Chondrocyte (in vitro differentiated cells): ENCODE results near the gene SPTB. TPM values are rescaled to one million over a fixed set of nuclear protein-coding genes. Genes with fewer than 3 reads are reported as not detected.

Experiments
- DNase-seq: peaks from one replicate; pipeline ENCODE4 v3.0.0; 2021; ENCODE audit warnings: mixed read lengths, low spot score
- H3K27ac Mint-ChIP-seq: one replicate; pipeline ENCODE4 v1.8.0; 2021; ENCODE audit warnings: mild to moderate bottlenecking, moderate library complexity, mixed read lengths; ENCODE audit not compliant: unreplicated experiment
- H3K27me3 Mint-ChIP-seq: 2 replicates; pipeline ENCODE4 v1.8.0; 2021; ENCODE audit warnings: low read depth, mixed read lengths
- H3K36me3 Mint-ChIP-seq: 2 replicates; pipeline ENCODE4 v1.8.0; 2021; ENCODE audit warnings: low read depth, mixed read lengths
- H3K4me1 Mint-ChIP-seq: 2 replicates; pipeline ENCODE4 v1.8.0; 2021; ENCODE audit warnings: low read depth, mild to moderate bottlenecking, mixed read lengths
- H3K4me3 Mint-ChIP-seq: one replicate; pipeline ENCODE4 v1.8.0; 2021; ENCODE audit warnings: mild to moderate bottlenecking, moderate library complexity, mixed read lengths; ENCODE audit not compliant: unreplicated experiment
- H3K9me3 Mint-ChIP-seq: 2 replicates; pipeline ENCODE4 v1.8.0; 2021; ENCODE audit warnings: low read depth, mixed read lengths
- CTCF ChIP-seq: fragments of 200-600 bp; sonication (generic); IDR thresholded peaks from 2 replicates; pipeline ENCODE4 v1.5.0; 2021; ENCODE audit warnings: antibody characterized with exemption, mild to moderate bottlenecking, moderate library complexity
- total RNA-seq: library from RNA; stranded (reverse); gene quantifications from 3 replicates; pipeline ENCODE4 v1.2.1, GENCODE V29; 2021

Gene SPTB
- total RNA-seq, 1 donor from 2014 or later = 7.2 TPM

GRCh38 chr14:64795921-64796320 lies 83.8 kb downstream of the SPTB start:
- TF ChIP-seq CTCF = no peak
- Mint-ChIP-seq H3K4me3 (no peak overlapping the region), H3K36me3 (peaks cover 2% of the 10 kb centered on the region), H3K27me3 (no peaks in the 10 kb centered on the region), H3K9me3 (no peaks in the 10 kb centered on the region), H3K4me1 (peaks cover 10% of the 10 kb centered on the region), H3K27ac (no peak overlapping the region)
- DNase-seq = no peak

- Mint-ChIP-seq H3K36me3 (peaks cover 2% of the 10 kb centered on the region), H3K4me3 (no peak overlapping the region), H3K27me3 (no peaks in the 10 kb centered on the region), H3K27ac (no peak overlapping the region), H3K4me1 (peaks cover 11% of the 10 kb centered on the region), H3K9me3 (no peaks in the 10 kb centered on the region)
- DNase-seq = peak; percentile 81
- no peak for TF ChIP-seq CTCF
Observed at GRCh38 chr14:64795211-64795610, 84.5 kb downstream of the SPTB start.

DNA sequence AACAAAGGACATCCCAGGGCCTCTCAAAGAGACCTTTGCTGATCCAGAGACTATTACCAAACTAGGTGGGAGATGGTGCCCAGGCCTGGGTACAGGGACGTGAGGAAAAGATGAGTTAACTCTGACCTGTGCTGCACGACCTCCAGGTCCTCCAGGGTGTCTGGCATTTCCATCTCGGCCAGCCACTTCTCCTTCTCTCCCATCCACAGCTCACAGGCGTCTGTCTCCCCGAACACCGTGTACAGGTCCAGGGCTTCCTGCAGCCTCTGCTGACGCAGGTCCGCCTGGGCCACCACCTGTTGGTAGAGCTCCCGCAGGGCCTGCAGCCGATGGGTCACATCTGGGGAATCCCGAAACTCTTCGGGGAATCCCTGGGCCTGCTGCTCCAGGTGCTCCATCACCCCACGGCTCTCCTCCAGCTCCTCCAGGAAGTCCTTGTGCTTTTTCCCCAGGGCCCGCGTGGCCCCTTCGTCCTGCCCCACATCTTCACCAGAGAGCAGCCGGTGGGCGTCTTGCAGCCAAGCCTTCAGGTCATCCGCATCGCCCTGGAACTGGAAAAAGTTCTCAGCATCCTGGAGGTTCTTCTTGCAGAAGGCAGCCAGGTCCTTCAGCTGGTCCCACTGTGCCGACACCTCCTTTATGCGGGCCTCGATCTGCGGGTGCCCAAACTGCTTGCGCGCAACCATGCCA lies 86.7 kb downstream of the SPTB start:
- Mint-ChIP-seq H3K4me3 (no peak overlapping the region), H3K36me3 (peaks cover 2% of the 10 kb centered on the region), H3K27me3 (no peaks in the 10 kb centered on the region), H3K4me1 (peaks cover 25% of the 10 kb centered on the region), H3K27ac (no peak overlapping the region), H3K9me3 (no peaks in the 10 kb centered on the region)
- no peak for TF ChIP-seq CTCF
- DNase-seq = peak; percentile 85

DNA sequence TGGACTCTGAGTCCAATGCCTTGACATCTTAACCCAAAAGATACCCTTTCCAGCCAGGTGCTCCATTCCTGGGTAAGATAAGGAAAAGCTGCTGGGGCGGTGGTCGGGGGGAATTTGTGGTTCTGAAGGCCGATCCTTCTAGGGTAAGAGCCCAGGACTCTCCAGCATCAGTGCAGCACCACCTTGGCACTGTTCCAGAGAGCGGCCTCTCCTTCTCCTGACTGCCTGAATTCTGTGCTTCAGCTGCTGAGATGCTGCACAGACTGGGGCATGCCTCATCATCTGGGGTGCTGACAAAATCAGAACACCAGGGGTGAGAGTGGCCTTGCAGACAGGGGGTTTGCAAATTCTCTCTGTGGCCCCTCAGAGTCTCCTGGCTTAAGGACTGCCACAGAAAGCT lies 87.5 kb downstream of the SPTB start:
- Mint-ChIP-seq H3K27ac (no peak overlapping the region), H3K4me3 (no peak overlapping the region), H3K9me3 (no peaks in the 10 kb centered on the region), H3K27me3 (no peaks in the 10 kb centered on the region), H3K36me3 (peaks cover 2% of the 10 kb centered on the region), H3K4me1 (peaks cover 31% of the 10 kb centered on the region)
- DNase-seq = peak; percentile 59
- no peak for TF ChIP-seq CTCF

GRCh38 chr14:64790478-64790877 lies 89.2 kb downstream of the SPTB start:
- H3K9me3 Mint-ChIP-seq = no peaks in the 10 kb centered on the region
- no peak for TF ChIP-seq CTCF
- H3K27me3 Mint-ChIP-seq = no peaks in the 10 kb centered on the region
- H3K4me3 Mint-ChIP-seq = no peak overlapping the region
- no peak overlapping the region for H3K27ac Mint-ChIP-seq
- H3K4me1 Mint-ChIP-seq = peaks cover 41% of the 10 kb centered on the region
- peaks cover 2% of the 10 kb centered on the region for H3K36me3 Mint-ChIP-seq
- peak; percentile 19 for DNase-seq
